IPS DF 6.9 (cell line): ENCODE data around the gene POR.

Experiments used
- DNase-seq: peaks from one replicate; pipeline ENCODE4 v3.0.0-alpha.2; 2013; ENCODE audit warnings: low read depth, low spot score
- H3K27ac ChIP-seq: one replicate; pipeline ENCODE4 v1.5.1; 2013; ENCODE audit warnings: low read length, control low read depth
- H3K27me3 ChIP-seq: 2 replicates; pipeline ENCODE4 v1.6.1; 2013; ENCODE audit warnings: mild to moderate bottlenecking, low read length; ENCODE audit not compliant: control insufficient read depth, insufficient read depth
- H3K36me3 ChIP-seq: 2 replicates; pipeline ENCODE4 v1.6.1; 2013; ENCODE audit warnings: low read length; ENCODE audit not compliant: control insufficient read depth, insufficient read depth
- H3K4me1 ChIP-seq: 2 replicates; pipeline ENCODE4 v1.6.1; 2013; ENCODE audit warnings: low read length; ENCODE audit not compliant: control insufficient read depth, insufficient read depth
- H3K4me3 ChIP-seq: 2 replicates; pipeline ENCODE4 v1.5.1; 2013; ENCODE audit warnings: mild to moderate bottlenecking, low read length
- H3K9me3 ChIP-seq: 2 replicates; pipeline ENCODE4 v1.6.1; 2013; ENCODE audit warnings: low read length, inconsistent platforms; ENCODE audit not compliant: control insufficient read depth, insufficient read depth
- WGBS: extraction: QIAGEN DNeasy Blood & Tissue Kit; methylation state at CpG from one replicate; pipeline ENCODE4 v1.1.7; 2013; ENCODE audit warnings: mixed read lengths, missing lambda C conversion rate; ENCODE audit not compliant: insufficient read length, insufficient coverage; 5-methylcytosine and 5-hydroxymethylcytosine counted together

POR gene

DNA sequence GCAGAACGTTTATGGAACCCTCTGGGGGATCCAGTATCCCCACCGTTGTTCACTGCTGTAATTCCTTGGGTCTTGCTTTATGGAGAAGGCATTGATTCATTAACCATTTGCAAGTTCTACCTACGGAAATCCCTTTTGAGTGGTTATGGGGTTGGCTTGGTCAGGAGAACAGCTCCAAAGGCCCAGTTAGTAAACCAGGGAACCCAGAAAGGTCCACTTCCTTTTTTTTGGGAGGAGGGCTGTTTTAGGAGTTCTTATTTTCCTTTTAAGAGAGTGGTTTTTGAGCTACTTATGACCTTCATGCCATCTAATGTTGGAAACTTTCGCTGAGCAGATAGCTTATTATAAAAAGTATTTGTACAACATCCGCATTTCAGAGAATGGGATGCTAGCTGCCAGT lies 1.3 kb downstream of the POR start:
- no peak for DNase-seq
- Histone ChIP-seq H3K4me1 (no peaks in the 10 kb centered on the region; the same call in none of the 2 replicates), H3K36me3 (no peaks in the 10 kb centered on the region), H3K27me3 (no peaks in the 10 kb centered on the region), H3K27ac (no peak overlapping the region), H3K4me3 (no peak overlapping the region), H3K9me3 (no peaks in the 10 kb centered on the region)
- no CpG with 5 or more reads among the region's 5 CpGs for WGBS

DNA sequence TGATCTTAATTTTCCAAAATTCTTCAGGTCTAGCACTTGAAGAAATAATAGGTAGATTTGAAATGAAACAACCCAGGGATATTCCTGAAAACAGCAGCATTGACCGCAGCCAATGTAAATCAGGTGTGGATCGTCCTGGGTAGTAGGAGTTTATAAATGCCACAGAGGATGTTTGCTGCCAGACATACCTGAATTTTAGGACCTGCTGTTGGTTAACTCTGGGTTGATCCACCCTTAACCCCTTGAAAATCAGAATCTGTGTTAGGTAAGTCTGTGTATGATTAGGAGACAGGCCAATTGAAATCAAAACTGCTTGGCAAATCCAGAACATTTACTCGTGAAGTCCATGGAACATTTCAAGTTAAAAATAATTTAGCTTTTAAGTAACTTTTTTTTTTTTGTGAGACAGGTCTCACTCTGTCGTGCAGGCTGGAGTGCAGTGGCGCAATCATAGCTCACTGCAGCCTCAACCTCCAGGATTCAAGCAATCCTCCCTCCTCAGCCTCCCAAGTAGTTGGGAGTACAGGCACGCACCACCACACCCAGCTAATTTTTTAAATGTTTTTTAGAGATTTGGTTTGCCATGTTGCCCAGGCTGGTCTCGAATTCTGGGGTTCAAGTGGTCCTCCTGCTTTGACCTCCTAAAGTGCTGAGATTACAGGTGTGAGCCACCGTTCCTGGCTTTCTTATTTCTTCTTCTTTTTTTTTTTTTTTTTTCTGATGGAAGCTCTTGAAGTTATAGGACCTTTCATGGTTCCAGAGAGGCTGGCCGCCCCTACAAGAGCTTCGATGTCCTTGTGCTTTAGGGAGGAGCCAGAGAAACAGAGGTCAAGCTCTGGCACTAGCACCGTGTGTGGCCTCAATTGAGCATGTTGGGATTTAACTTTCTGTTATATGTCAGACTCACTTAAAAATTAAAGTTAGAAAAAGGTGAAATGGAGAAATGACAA lies 2.0 kb downstream of the POR start:
- Histone ChIP-seq H3K27ac (no peak overlapping the region), H3K4me3 (no peak overlapping the region)
- WGBS, result no CpG with 5 or more reads among the region's 11 CpGs

DNA sequence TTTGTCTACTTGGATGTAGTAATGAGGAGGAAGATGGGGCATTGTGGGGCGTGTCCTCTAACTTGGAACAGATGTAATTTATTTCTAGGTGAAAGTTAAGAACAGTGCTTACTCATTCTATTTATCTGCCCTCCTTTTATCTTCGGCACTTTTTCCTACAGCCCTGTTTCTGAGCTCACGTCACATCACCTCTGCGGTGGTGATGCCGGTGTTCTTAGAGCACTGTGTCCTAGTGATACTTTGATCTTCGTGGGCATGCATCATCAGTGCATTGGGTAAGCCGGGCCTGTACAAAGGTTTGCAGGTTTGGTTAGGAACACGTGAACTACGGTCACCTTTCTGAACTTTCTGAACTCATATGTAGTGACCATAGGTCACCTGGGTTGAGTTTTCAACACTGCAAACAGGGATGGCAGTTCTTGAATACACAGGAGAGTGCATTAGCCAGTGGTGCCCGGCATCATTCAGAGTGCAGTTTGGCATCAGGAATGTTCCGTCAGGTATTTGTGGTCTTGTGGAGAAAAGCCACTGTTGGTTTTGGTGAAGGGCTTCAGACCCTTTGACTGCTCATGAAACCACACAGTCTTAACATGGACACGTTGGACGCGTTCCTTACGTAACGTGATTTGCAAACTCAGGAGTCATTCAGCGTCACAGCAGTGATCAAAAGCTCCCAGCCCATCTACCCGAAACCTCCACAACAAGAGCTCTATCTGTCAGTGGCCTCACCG lies 5.6 kb downstream of the POR start:
- WGBS, result no CpG with 5 or more reads among the region's 19 CpGs
- Histone ChIP-seq H3K4me3 (no peak overlapping the region), H3K27ac (no peak overlapping the region), H3K27me3 (no peaks in the 10 kb centered on the region), H3K36me3 (no peaks in the 10 kb centered on the region), H3K9me3 (no peaks in the 10 kb centered on the region), H3K4me1 (no peaks in the 10 kb centered on the region; the same call in none of the 2 replicates)
- DNase-seq, result no peak

More for the DNA sequence above, 2.0 kb downstream of the POR start:
- H3K4me1 ChIP-seq, result no peaks in the 10 kb centered on the region; the same call in none of the 2 replicates
- no peaks in the 10 kb centered on the region for H3K9me3 ChIP-seq
- DNase-seq, result no peak
- H3K27me3 ChIP-seq, result no peaks in the 10 kb centered on the region
- H3K36me3 ChIP-seq, result no peaks in the 10 kb centered on the region

DNA sequence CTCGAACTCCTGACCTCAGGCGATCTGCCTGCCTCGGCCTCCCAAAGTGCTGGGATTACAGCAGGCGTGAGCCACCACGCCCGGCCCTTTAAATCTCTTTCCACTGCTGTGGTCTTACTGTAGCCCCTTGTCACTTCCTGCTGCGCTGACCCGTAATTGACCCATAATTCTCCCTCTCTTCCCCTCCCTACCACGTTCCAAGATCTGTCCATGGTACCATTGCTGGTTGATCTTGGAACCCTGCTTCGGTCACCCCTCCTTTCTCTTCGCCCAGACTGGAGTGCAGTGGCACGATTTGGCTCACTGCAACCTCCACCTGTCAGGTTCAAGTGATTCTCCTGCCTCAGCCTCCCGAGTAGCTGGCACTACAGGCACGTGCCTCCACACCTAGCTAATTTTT lies 6.5 kb downstream of the POR start:
- Histone ChIP-seq H3K27ac (no peak overlapping the region), H3K4me1 (no peaks in the 10 kb centered on the region; the same call in none of the 2 replicates), H3K9me3 (no peaks in the 10 kb centered on the region), H3K36me3 (no peaks in the 10 kb centered on the region), H3K4me3 (no peak overlapping the region), H3K27me3 (no peaks in the 10 kb centered on the region)
- no peak for DNase-seq
- WGBS, result no CpG with 5 or more reads among the region's 14 CpGs

DNA sequence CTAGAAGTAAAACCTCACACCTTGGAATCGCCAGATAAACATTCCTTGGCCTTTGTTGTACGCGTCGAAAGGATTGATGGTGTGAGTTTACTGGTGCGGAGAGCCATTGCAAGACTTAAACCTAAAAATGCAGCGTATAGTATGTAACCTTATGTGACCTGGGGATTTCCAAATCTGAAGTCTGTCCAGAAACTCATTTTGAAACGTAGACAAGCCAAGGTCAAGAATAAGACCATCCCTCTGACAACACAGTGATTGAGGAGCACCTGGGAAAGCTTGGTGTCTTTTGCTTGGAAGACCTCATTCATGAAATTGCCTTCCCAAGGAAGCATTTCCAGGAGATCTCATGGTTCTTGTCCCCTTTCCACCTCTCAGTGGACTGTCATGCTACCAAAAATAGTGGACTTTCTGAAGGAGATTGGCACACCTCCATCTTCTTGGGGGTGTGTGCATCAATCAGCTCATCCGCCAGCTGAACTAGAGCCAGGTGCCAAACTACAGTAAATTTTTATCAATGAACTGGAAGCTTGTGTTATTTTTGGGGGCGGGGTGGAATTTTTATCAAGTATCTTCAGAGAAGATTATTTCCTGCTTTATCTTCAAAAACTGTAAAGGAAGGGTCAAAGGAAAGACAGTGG lies 8.1 kb downstream of the POR start:
- Histone ChIP-seq H3K27me3 (no peaks in the 10 kb centered on the region), H3K27ac (no peak overlapping the region), H3K36me3 (no peaks in the 10 kb centered on the region), H3K4me1 (no peaks in the 10 kb centered on the region; the same call in 1 of the 2 replicates), H3K4me3 (no peak overlapping the region), H3K9me3 (no peaks in the 10 kb centered on the region)
- no CpG with 5 or more reads among the region's 9 CpGs for WGBS
- DNase-seq, result no peak

DNA sequence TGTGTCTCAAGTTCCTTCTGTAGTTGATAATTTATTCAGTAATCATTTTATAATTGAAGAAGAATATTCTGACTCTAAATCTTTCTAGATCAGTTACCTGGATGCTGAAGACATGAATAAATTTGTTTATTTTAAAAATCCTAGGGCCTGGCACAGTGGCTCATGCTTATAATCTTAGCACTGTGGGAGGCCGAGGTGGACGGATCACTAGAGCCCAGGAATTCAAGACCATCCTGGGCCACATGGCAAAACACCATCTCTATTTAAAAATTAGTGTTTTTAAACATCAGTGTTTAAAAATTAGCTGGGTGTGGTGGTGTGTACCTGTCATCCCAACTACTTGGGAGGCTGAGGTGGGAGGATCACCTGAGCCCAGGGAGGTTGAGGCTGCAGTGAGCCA lies 9.3 kb downstream of the POR start:
- H3K27ac ChIP-seq, result no peak overlapping the region
- no CpG with 5 or more reads among the region's 2 CpGs for WGBS
- H3K4me3 ChIP-seq, result no peak overlapping the region

DNA sequence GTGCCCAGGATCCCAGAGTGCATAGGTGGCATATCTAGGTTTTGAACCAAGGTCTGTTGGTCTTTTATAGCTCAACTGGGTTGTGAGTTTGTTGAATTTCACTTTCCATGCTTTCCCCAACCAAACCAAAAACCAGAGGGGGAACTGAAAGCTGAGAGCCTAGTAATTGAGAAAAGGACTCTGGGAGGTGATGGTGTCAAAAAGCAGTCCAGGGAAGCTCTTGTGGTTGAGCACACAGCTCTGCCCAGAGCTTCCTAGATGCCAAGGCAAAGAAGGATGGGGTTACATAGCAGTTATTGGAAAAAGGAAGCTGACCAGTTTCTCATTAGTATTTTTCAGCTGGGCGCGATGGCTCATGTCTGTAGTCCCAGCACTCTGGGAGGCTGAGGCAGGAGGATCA lies 9.9 kb downstream of the POR start:
- H3K9me3 ChIP-seq, result no peaks in the 10 kb centered on the region; the same call in 1 of the 2 replicates
- H3K36me3 ChIP-seq, result no peaks in the 10 kb centered on the region; the same call in 1 of the 2 replicates
- DNase-seq, result no peak
- H3K27me3 ChIP-seq, result no peaks in the 10 kb centered on the region
- no peak overlapping the region for H3K27ac ChIP-seq
- H3K4me1 ChIP-seq, result no peaks in the 10 kb centered on the region
- WGBS, result no CpG with 5 or more reads among the region's 2 CpGs
- no peak overlapping the region for H3K4me3 ChIP-seq

More for the DNA sequence above, 9.3 kb downstream of the POR start:
- no peak for DNase-seq
- Histone ChIP-seq H3K27me3 (no peaks in the 10 kb centered on the region), H3K4me1 (no peaks in the 10 kb centered on the region; the same call in 1 of the 2 replicates), H3K9me3 (no peaks in the 10 kb centered on the region), H3K36me3 (no peaks in the 10 kb centered on the region)

DNA sequence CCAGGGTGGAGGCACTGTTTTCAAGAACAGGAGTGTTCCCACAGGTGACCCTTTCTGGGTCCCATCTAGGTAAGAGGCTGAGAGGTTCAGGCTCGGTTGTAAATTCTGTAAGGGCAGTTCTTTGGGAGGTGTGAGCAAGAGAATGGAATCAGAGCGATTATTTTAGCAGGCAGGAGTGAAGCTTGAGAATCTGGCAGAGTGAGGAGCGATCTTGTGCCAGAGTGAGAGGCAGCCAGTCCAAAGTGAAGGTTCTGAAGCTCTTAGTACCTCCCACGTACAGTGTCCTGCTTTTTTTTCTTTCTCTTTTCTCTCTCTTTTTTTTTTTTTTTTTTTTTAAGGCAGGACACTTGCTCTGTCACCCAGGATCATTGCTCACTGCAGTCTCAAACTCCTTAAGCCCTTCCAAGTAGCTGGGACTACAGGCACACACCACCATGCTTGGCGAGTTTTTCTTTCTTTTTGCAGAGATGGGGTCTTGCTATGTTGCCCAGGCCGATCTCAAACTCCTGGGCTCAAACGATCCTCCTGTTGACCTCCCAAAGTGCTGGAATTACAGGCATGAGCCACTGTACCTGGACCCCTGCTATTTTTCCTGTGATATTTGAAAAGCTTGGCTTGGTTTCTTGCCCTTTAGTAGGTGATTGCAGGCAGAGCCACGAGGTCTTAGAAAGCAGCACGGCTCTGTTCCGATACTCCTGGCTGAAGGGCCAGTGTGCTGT lies 10.9 kb downstream of the POR start:
- H3K9me3 ChIP-seq, result no peaks in the 10 kb centered on the region; the same call in none of the 2 replicates
- no peaks in the 10 kb centered on the region for H3K4me1 ChIP-seq
- H3K36me3 ChIP-seq, result no peaks in the 10 kb centered on the region; the same call in 1 of the 2 replicates
- DNase-seq, result no peak
- no CpG with 5 or more reads among the region's 10 CpGs for WGBS
- H3K27me3 ChIP-seq, result no peaks in the 10 kb centered on the region
- no peak overlapping the region for H3K4me3 ChIP-seq
- no peak overlapping the region for H3K27ac ChIP-seq

DNA sequence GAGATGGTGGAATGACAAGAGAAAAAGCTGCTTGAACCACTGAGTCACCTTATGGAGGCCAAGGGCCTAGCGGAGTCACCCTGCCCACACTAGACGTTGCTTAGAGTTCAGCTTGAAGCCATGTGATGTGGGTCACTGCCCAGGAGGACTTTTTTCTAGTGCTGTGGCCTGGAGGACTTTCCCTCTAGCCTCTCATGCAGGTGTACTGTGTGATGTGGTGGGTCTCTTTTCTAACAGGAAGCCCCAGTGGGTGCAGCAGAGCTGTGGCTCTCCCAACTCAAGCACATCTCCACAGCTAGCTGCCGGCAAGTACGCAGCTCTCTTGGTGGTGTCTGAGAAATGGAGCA lies 13.6 kb downstream of the POR start:
- H3K9me3 ChIP-seq, result no peaks in the 10 kb centered on the region; the same call in none of the 2 replicates
- H3K36me3 ChIP-seq, result no peaks in the 10 kb centered on the region; the same call in 1 of the 2 replicates
- no peaks in the 10 kb centered on the region for H3K27me3 ChIP-seq
- 0 out of 2 replicates have a peak, but pooled peaks cover 1% of the 10 kb centered on the region for H3K4me1 ChIP-seq
- WGBS, result no CpG with 5 or more reads among the region's 4 CpGs
- H3K27ac ChIP-seq, result no peak overlapping the region
- H3K4me3 ChIP-seq, result no peak overlapping the region
- DNase-seq, result no peak
